NB4 (cell line): ENCODE measurements around the gene VPS37D.
"Not testable (repeated sequence)": the region's sequence is repeated elsewhere in the genome, so short reads cannot be mapped to it uniquely, and the experiment has no call there.

Experiments used
- DNase-seq: peaks from one replicate; pipeline ENCODE4 v3.0.0; 2010; ENCODE audit warnings: low read depth
- H3K4me3 ChIP-seq: one replicate; pipeline ENCODE4 v1.5.1; 2011; ENCODE audit warnings: mild to moderate bottlenecking, low read depth, low read length, moderate library complexity
- CTCF ChIP-seq: IDR thresholded peaks from one replicate; pipeline ENCODE4 v1.5.1; 2012; ENCODE audit warnings: low read depth, low read length
- MAX ChIP-seq: IDR thresholded peaks from 2 replicates; pipeline ENCODE4 v1.6.1; 2011; ENCODE audit warnings: low read depth, low read length
- MYC ChIP-seq: IDR thresholded peaks from 2 replicates; pipeline ENCODE4 v1.6.1; 2011; ENCODE audit warnings: low read depth, low read length
- POLR2A ChIP-seq: IDR thresholded peaks from 2 replicates; pipeline ENCODE4 v1.6.1; 2011; ENCODE audit warnings: mild to moderate bottlenecking; ENCODE audit not compliant: insufficient read length; ENCODE audit errors: extremely low read depth

Gene VPS37D

GRCh38 chr7:73718438-73718881 is 50.8 kb downstream of the VPS37D start:
- no peak for DNase-seq
- TF ChIP-seq MYC: no peak
- no peak for TF ChIP-seq CTCF
- no peak for TF ChIP-seq POLR2A
- TF ChIP-seq MAX: no peak
- H3K4me3 ChIP-seq: peak overlapping the region; percentile 69

GRCh38 chr7:73718905-73719805 is 51.5 kb downstream of the VPS37D start, which contains the start of gene STX1A:
Gene STX1A, minus strand, starts transcription at chr7:73719669. Its CDS starts 38 bp downstream, at chr7:73719631.
- peak within 1 kb of the TSS; percentile 69 for H3K4me3 ChIP-seq
- peak; percentile 80 for DNase-seq
- TF ChIP-seq POLR2A: peak; percentile 50
- TF ChIP-seq MAX: peak; percentile 58
- TF ChIP-seq CTCF: no peak
- TF ChIP-seq MYC: no peak

- H3K4me3 ChIP-seq: peak overlapping the region; percentile 44
- no peak for DNase-seq
- TF ChIP-seq MYC: no peak
- TF ChIP-seq MAX: no peak
- no peak for TF ChIP-seq POLR2A
- TF ChIP-seq CTCF: no peak
Measured at GRCh38 chr7:73719806-73720169, 52.2 kb downstream of the VPS37D start.

- DNase-seq, H3K4me3 ChIP-seq: not testable (repeated sequence)
Measured at GRCh38 chr7:73720443-73720842, 52.8 kb downstream of the VPS37D start.

- TF ChIP-seq CTCF (no peak), MYC (no peak), POLR2A (no peak), MAX (no peak)
- DNase-seq: no peak
- no peak overlapping the region for H3K4me3 ChIP-seq
Measured at GRCh38 chr7:73721377-73721817, 53.8 kb downstream of the VPS37D start.
